ENCODE data around the gene SLC38A3.
"Not testable (repeated sequence)": the region's sequence is repeated elsewhere in the genome, so short reads cannot be mapped to it uniquely, and the experiment has no call there.

The SLC38A3 gene

GRCh38 chr3:50211930-50212329 is 6.9 kb downstream of the SLC38A3 start:
- no peak for DNase-seq

- DNase-seq, result no peak
Measured at GRCh38 chr3:50212502-50212901, 7.4 kb downstream of the SLC38A3 start.

- no peak for DNase-seq
Measured at GRCh38 chr3:50212971-50213370, 7.9 kb downstream of the SLC38A3 start.

- no peak for DNase-seq
Measured at GRCh38 chr3:50213373-50213772, 8.3 kb downstream of the SLC38A3 start.

GRCh38 chr3:50214824-50215223 is 9.8 kb downstream of the SLC38A3 start:
- DNase-seq, result no peak

GRCh38 chr3:50215529-50215928 is 10.5 kb downstream of the SLC38A3 start:
- DNase-seq, result no peak

- no peak for DNase-seq
Measured at GRCh38 chr3:50217681-50218080, 12.6 kb downstream of the SLC38A3 start.

GRCh38 chr3:50218448-50218847 is 13.4 kb downstream of the SLC38A3 start:
- no peak for DNase-seq

- no peak for DNase-seq
Measured at GRCh38 chr3:50219285-50219684, 14.2 kb downstream of the SLC38A3 start.

GRCh38 chr3:50220109-50220508 is 15.0 kb downstream of the SLC38A3 start:
- DNase-seq, result no peak

- DNase-seq, result no peak
Measured at GRCh38 chr3:50221051-50221410, 16.0 kb downstream of the SLC38A3 start.

GRCh38 chr3:50221411-50222168 is 16.5 kb downstream of the SLC38A3 start:
- no peak for DNase-seq

GRCh38 chr3:50222169-50222528 is 17.1 kb downstream of the SLC38A3 start:
- DNase-seq, result no peak

- DNase-seq, result no peak
Measured at GRCh38 chr3:50224639-50225038, 19.6 kb downstream of the SLC38A3 start.

- DNase-seq, result peak; percentile 39
Measured at GRCh38 chr3:50226888-50227389, 21.9 kb downstream of the SLC38A3 start.

- peak; percentile 89 for DNase-seq
Measured at GRCh38 chr3:50227390-50228183, 22.5 kb downstream of the SLC38A3 start.

- DNase-seq, result not testable (repeated sequence)
Measured at GRCh38 chr3:50228184-50228763, 23.2 kb downstream of the SLC38A3 start.

GRCh38 chr3:50229490-50229889 is 24.4 kb downstream of the SLC38A3 start:
- DNase-seq, result no peak

GRCh38 chr3:50230104-50230793 is 25.2 kb downstream of the SLC38A3 start:
- DNase-seq, result no peak

GRCh38 chr3:50230794-50231125 is 25.7 kb downstream of the SLC38A3 start:
- no peak for DNase-seq

- no peak for DNase-seq
Measured at GRCh38 chr3:50231581-50231980, 26.5 kb downstream of the SLC38A3 start.

GRCh38 chr3:50232303-50232702 is 27.2 kb downstream of the SLC38A3 start:
- no peak for DNase-seq

GRCh38 chr3:50233176-50233575 is 28.1 kb downstream of the SLC38A3 start:
- no peak for DNase-seq

Measured in activated CD8-positive, alpha-beta memory T cell treated with anti-CD3 and anti-CD28 coated beads, Interleukin-2, amount 50 U/mL, for 4 hours (primary cell).